Measurements from ENCODE around the gene TRMO.

Gene TRMO

DNA sequence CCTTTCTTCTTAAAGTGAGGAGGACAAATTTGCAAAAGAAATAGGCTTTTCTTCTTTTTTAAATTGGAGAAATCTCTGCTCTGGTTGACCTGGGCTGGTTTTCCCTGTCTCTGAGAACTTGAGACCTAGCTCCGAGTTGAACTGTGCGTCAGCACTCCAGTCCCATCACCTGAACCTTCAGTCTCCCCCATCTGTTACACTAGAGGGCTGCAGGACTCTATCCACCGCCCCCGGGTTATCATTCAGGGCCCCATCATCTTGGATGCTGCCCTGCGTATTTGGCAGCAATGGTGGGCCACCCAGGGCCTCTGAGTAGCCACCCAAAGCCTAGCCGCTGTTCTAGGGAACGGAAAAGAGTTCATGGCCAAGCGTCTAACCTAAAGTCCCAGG, 66.8 kb downstream of the TRMO start:
- no peaks in the 10 kb centered on the region for H3K9me2 ChIP-seq (replicated peaks; ENCODE audit: control insufficient read depth, low read length)
- no peaks in the 10 kb centered on the region for H3K4me1 ChIP-seq (ENCODE audit: control insufficient read depth, low read length)
- no peaks in the 10 kb centered on the region for H3K79me2 ChIP-seq (ENCODE audit: control insufficient read depth, low read length)
- H3F3A ChIP-seq (ENCODE audit: control insufficient read depth, insufficient read depth), result no peaks in the 10 kb centered on the region
- H3K4me2 ChIP-seq (ENCODE audit: low read length), result no peak overlapping the region
- H3K9me3 ChIP-seq (ENCODE audit: control insufficient read depth, insufficient read depth, low read length), result peaks cover 4% of the 10 kb centered on the region; the same call in 1 of the 2 replicates
- peaks cover 26% of the 10 kb centered on the region for H3K27me3 ChIP-seq (ENCODE audit: control insufficient read depth, low read length)
- no peak overlapping the region for H3K4me3 ChIP-seq (ENCODE audit: low read length)
- TF ChIP-seq, protein P1, sequence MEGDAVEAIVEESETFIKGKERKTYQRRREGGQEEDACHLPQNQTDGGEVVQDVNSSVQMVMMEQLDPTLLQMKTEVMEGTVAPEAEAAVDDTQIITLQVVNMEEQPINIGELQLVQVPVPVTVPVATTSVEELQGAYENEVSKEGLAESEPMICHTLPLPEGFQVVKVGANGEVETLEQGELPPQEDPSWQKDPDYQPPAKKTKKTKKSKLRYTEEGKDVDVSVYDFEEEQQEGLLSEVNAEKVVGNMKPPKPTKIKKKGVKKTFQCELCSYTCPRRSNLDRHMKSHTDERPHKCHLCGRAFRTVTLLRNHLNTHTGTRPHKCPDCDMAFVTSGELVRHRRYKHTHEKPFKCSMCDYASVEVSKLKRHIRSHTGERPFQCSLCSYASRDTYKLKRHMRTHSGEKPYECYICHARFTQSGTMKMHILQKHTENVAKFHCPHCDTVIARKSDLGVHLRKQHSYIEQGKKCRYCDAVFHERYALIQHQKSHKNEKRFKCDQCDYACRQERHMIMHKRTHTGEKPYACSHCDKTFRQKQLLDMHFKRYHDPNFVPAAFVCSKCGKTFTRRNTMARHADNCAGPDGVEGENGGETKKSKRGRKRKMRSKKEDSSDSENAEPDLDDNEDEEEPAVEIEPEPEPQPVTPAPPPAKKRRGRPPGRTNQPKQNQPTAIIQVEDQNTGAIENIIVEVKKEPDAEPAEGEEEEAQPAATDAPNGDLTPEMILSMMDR (IDR thresholded peaks at IDR 0.05; ENCODE audit: low read depth, low read length, poor library complexity, severe bottlenecking), result no peak
- TF ChIP-seq EZH2phosphoT487 (IDR thresholded peaks at IDR 0.05; ENCODE audit: borderline replicate concordance, low read length), result no peak
- no peaks in the 10 kb centered on the region for H4K20me1 ChIP-seq (ENCODE audit: control insufficient read depth, insufficient read depth, low read depth, low read length)
- no peaks in the 10 kb centered on the region for H3K36me3 ChIP-seq (ENCODE audit: control insufficient read depth, low read length)
- H3K27ac ChIP-seq (ENCODE audit: low read depth, low read length), result no peak overlapping the region

DNA sequence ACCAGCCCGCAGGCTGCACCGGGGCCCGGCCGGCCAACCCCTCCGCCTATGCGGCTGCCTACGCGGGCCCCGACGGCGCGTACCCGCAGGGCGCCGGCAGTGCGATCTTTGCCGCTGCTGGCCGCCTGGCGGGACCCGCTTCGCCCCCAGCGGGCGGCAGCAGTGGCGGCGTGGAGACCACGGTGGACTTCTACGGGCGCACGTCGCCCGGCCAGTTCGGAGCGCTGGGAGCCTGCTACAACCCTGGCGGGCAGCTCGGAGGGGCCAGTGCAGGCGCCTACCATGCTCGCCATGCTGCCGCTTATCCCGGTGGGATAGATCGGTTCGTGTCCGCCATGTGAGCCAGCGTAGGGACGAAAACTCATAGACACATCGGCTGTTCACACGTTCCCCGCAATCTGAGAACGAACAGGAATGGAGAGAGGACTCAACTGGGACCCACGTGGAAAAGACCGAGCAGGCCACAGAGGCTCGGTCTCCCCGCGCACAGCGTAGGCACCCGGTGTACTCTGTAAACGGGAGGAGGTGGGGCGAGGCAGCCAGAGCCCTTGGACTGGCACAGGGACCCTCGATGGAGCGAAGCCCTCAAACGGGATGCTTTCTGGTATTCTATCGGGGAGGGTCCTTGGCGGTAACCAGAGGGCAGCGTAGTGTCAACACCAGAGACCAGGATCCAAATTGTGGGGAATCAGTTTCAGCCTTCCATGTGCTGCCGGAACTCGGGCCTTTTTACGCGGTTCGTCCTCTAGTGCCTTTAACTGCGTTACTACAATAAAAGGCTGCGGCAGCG, 67.4 kb downstream of the TRMO start:
- Histone ChIP-seq H3K36me3 (ENCODE audit: control insufficient read depth, low read length) (no peaks in the 10 kb centered on the region), H3K27ac (ENCODE audit: low read depth, low read length) (no peak overlapping the region), H3K4me3 (ENCODE audit: low read length) (no peak overlapping the region), H3K4me1 (ENCODE audit: control insufficient read depth, low read length) (no peaks in the 10 kb centered on the region), H3K27me3 (ENCODE audit: control insufficient read depth, low read length) (peaks cover 32% of the 10 kb centered on the region), H3K4me2 (ENCODE audit: low read length) (no peak overlapping the region), H3K79me2 (ENCODE audit: control insufficient read depth, low read length) (no peaks in the 10 kb centered on the region), H3K9me2 (replicated peaks; ENCODE audit: control insufficient read depth, low read length) (no peaks in the 10 kb centered on the region), H4K20me1 (ENCODE audit: control insufficient read depth, insufficient read depth, low read depth, low read length) (no peaks in the 10 kb centered on the region), H3K9me3 (ENCODE audit: control insufficient read depth, insufficient read depth, low read length) (peaks cover 4% of the 10 kb centered on the region; the same call in 1 of the 2 replicates), H3F3A (ENCODE audit: control insufficient read depth, insufficient read depth) (no peaks in the 10 kb centered on the region)
- no peak for TF ChIP-seq EZH2phosphoT487 (IDR thresholded peaks at IDR 0.05; ENCODE audit: borderline replicate concordance, low read length)
- TF ChIP-seq, protein P1 (IDR thresholded peaks at IDR 0.05; ENCODE audit: low read depth, low read length, poor library complexity, severe bottlenecking), result no peak

Data from DOHH2 (cell line).